B cell (primary cell): ENCODE results near the gene ATRNL1. TPM values are rescaled to one million over a fixed set of nuclear protein-coding genes. Genes with fewer than 3 reads are reported as not detected.

ENCODE experiments used
- ATAC-seq: fragments of 200-7000 bp; cut with Tn5 transposase; one replicate; pipeline ENCODE4 v1.10.0; 2021; ENCODE audit warnings: low read depth, mild to moderate bottlenecking, moderate number of reproducible peaks, moderate library complexity
- CTCF ChIA-PET: fragments of 350-600 bp; sonication (Branson Sonifier 250); formaldehyde crosslinking; loops from one replicate; lab custom pipeline; 2021; ENCODE audit warnings: antibody characterized with exemption, inconsistent platforms; lab: Charles Lee
- POLR2A ChIA-PET: fragments of 350-600 bp; sonication (Branson Sonifier 250); formaldehyde crosslinking; loops from one replicate; lab custom pipeline; 2021; ENCODE audit warnings: antibody characterized with exemption; lab: Charles Lee
- DNase-seq: peaks from one replicate; pipeline ENCODE4 v3.0.0; 2013
- H2AFZ ChIP-seq: 2 replicates; pipeline ENCODE4 v1.6.1; 2012; ENCODE audit warnings: mild to moderate bottlenecking, low read depth, low read length; ENCODE audit not compliant: insufficient read depth, poor library complexity, severe bottlenecking
- H3K27ac ChIP-seq, 2 donors: 1 replicate in 1 of 2; 2 replicates in 1 of 2; pipeline ENCODE4 v1.5.1; 2012 to 2013; ENCODE audit warnings: low read length in 2 of 2, mild to moderate bottlenecking in 2 of 2, moderate library complexity in 1 of 2
- H3K27me3 ChIP-seq, 4 experiments: fragments of 200-600 bp in 1 of 4; sonication (generic) in 1 of 4; replicated peaks in 1 of 4; 1 replicate in 2 of 4; 2 replicates in 2 of 4; pipeline versions ENCODE4 v1.6.1 to v1.7.0; 2013 to 2016; ENCODE audit warnings: low read length in 3 of 4, mild to moderate bottlenecking in 2 of 4, mixed read lengths in 1 of 4, moderate library complexity in 1 of 4; ENCODE audit not compliant: insufficient read depth in 4 of 4, control insufficient read depth in 3 of 4; ENCODE audit errors: control extremely low read depth in 1 of 4
- H3K36me3 ChIP-seq, 2 experiments: replicated peaks in 1 of 2; 1 replicate in 1 of 2; 2 replicates in 1 of 2; pipeline versions ENCODE4 v1.6.1 to v1.7.1; 2013; ENCODE audit warnings: low read length in 1 of 2; ENCODE audit not compliant: insufficient read depth in 2 of 2, control insufficient read depth in 1 of 2; ENCODE audit errors: control extremely low read depth in 1 of 2, extremely low read depth in 1 of 2
- H3K4me1 ChIP-seq, 2 donors: fragments of 200-600 bp in 1 of 2; sonication (generic) in 1 of 2; 1 replicate in 1 of 2; 2 replicates in 1 of 2; pipeline versions ENCODE4 v1.5.1 to v1.6.1; 2013 to 2017; ENCODE audit warnings: low read length in 2 of 2; ENCODE audit not compliant: control insufficient read depth in 2 of 2, insufficient read depth in 2 of 2
- H3K4me2 ChIP-seq: replicated peaks from 2 replicates; pipeline ENCODE3; 2012; ENCODE audit warnings: mild to moderate bottlenecking, low read depth, low read length; ENCODE audit not compliant: poor library complexity, severe bottlenecking
- H3K4me3 ChIP-seq, 5 experiments: fragments of 200-600 bp in 1 of 5; sonication (generic) in 1 of 5; 1 replicate in 3 of 5; 2 replicates in 2 of 5; pipeline versions ENCODE4 v1.5.1 to v1.7.0; 2011 to 2016; ENCODE audit warnings: low read length in 4 of 5, mild to moderate bottlenecking in 4 of 5, low read depth in 2 of 5, control low read depth in 1 of 5, moderate library complexity in 1 of 5; ENCODE audit not compliant: insufficient read depth in 1 of 5; ENCODE audit errors: control extremely low read depth in 1 of 5, extremely low read depth in 1 of 5
- H3K79me2 ChIP-seq: fragments of 200-600 bp; sonication (generic); one replicate; pipeline ENCODE4 v1.6.0; 2016; ENCODE audit warnings: low read length; ENCODE audit not compliant: control insufficient read depth, insufficient read depth
- H3K9ac ChIP-seq: fragments of 200-600 bp; sonication (generic); 2 replicates; pipeline ENCODE4 v1.6.1; 2017; ENCODE audit warnings: mild to moderate bottlenecking, low read length, moderate library complexity
- H3K9me3 ChIP-seq, 3 donors: one replicate each; pipeline versions ENCODE4 v1.6.1 to v1.7.1; 2013; ENCODE audit warnings: low read length in 2 of 3; ENCODE audit not compliant: control insufficient read depth in 2 of 3, insufficient read depth in 1 of 3; ENCODE audit errors: control extremely low read depth in 1 of 3
- H4K20me1 ChIP-seq: 2 replicates; pipeline ENCODE4 v1.6.0; 2012; ENCODE audit warnings: mild to moderate bottlenecking, low read length; ENCODE audit not compliant: insufficient read depth, control insufficient read depth, poor library complexity, severe bottlenecking
- H3K27ac Mint-ChIP-seq: one replicate; pipeline ENCODE4 v1.8.0; 2021; ENCODE audit warnings: mixed read lengths
- H3K27me3 Mint-ChIP-seq: one replicate; pipeline ENCODE4 v1.8.0; 2021; ENCODE audit warnings: mixed read lengths
- H3K4me1 Mint-ChIP-seq: one replicate; pipeline ENCODE4 v1.8.0; 2021; ENCODE audit warnings: mixed read lengths
- H3K4me3 Mint-ChIP-seq: one replicate; pipeline ENCODE4 v1.8.0; 2021; ENCODE audit warnings: mixed read lengths
- H3K9me3 Mint-ChIP-seq: one replicate; pipeline ENCODE4 v1.8.0; 2022; ENCODE audit warnings: mixed read lengths; ENCODE audit not compliant: insufficient read depth
- EZH2 ChIP-seq: IDR thresholded peaks from 2 replicates; pipeline ENCODE4 v1.6.1; 2012; ENCODE audit warnings: borderline replicate concordance, low read depth, mild to moderate bottlenecking, moderate library complexity, low read length; ENCODE audit not compliant: insufficient read depth, poor library complexity, severe bottlenecking
- intact Hi-C: fragments of 100-400 bp; cut with micrococcal nuclease; formaldehyde crosslinking; loops from one replicate; pipeline ENCODE4 v1.10.0; 2022
- polyA plus RNA-seq: library from polyadenylated mRNA; depleted of rRNA; stranded (reverse); fragments of >200 nt; gene quantifications from 2 replicates; pipeline ENCODE4 v1.2.3, GENCODE V29; 2012
- total RNA-seq, 2 donors: library from RNA; stranded (reverse); fragments of 120-200 nt in 1 of 2; gene quantifications; 1 replicate in 1 of 2; 2 replicates in 1 of 2; pipeline versions ENCODE4 v1.2.3 to v1.2.4, GENCODE V29; 2013 to 2022
- TF ChIP-seq, protein P1 (sequence below): fragments of 200-600 bp; IDR thresholded peaks from one replicate; pipeline ENCODE4 v1.8.0; 2022; ENCODE audit warnings: antibody characterized with exemption, mild to moderate bottlenecking

ATRNL1 gene
- total and polyA plus RNA-seq, 2 donors (not counting 1 experiment from before 2014, with no cell fraction given) = 0.24 to 2.2 TPM

DNA sequence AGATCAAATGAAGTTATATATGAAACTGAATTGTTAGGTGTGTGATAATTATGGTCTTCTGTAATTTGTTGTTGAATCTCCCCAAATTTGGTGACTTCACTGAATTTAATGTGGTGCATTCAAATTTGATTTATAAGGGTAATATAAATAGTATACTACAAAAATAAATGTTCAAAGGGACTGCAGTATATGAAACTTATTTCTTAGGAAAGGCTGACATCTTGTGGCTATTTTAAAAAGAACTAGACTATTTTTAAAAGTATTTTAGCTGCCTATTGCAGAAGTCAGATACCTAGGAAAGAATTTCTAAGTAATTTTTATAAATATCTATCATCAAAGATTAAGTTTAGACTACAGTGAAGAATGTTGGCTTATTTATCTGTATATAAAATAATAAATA is 36.6 kb downstream of the ATRNL1 start:
- ChIA-PET CTCF (interaction anchor here (1.0 to 2.7 kb wide), 7 partner anchors 8 to 1331 kb away, joined by 3 to 27 read pairs (median 5); no protein-coding TSS in a partner anchor), POLR2A (no interaction called here)
- intact Hi-C loops = loop anchor here (1.0 to 10.0 kb wide), 3 partner anchors 252 to 1335 kb away; no protein-coding TSS in a partner anchor
- Histone ChIP-seq H3K4me2 (no peak overlapping the region), H3K4me1 (no peaks in the 10 kb centered on the region), H3K27me3 (no peaks in the 10 kb centered on the region), H4K20me1 (no peaks in the 10 kb centered on the region), H3K9me3 (no peaks in the 10 kb centered on the region), H3K9ac (no peak overlapping the region), H3K79me2 (no peaks in the 10 kb centered on the region), H2AFZ (no peak overlapping the region), H3K36me3 (no peaks in the 10 kb centered on the region), H3K4me3 (no peak overlapping the region), H3K27ac (no peak overlapping the region)
- Mint-ChIP-seq H3K4me1 (no peaks in the 10 kb centered on the region), H3K27me3 (peaks cover 7% of the 10 kb centered on the region), H3K4me3 (no peak overlapping the region), H3K27ac (no peak overlapping the region), H3K9me3 (no peaks in the 10 kb centered on the region)
- DNase-seq (peak; percentile 38), ATAC-seq (no peak)
- TF ChIP-seq, protein P1, sequence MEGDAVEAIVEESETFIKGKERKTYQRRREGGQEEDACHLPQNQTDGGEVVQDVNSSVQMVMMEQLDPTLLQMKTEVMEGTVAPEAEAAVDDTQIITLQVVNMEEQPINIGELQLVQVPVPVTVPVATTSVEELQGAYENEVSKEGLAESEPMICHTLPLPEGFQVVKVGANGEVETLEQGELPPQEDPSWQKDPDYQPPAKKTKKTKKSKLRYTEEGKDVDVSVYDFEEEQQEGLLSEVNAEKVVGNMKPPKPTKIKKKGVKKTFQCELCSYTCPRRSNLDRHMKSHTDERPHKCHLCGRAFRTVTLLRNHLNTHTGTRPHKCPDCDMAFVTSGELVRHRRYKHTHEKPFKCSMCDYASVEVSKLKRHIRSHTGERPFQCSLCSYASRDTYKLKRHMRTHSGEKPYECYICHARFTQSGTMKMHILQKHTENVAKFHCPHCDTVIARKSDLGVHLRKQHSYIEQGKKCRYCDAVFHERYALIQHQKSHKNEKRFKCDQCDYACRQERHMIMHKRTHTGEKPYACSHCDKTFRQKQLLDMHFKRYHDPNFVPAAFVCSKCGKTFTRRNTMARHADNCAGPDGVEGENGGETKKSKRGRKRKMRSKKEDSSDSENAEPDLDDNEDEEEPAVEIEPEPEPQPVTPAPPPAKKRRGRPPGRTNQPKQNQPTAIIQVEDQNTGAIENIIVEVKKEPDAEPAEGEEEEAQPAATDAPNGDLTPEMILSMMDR = peak; percentile 63
- no peak for TF ChIP-seq EZH2

DNA sequence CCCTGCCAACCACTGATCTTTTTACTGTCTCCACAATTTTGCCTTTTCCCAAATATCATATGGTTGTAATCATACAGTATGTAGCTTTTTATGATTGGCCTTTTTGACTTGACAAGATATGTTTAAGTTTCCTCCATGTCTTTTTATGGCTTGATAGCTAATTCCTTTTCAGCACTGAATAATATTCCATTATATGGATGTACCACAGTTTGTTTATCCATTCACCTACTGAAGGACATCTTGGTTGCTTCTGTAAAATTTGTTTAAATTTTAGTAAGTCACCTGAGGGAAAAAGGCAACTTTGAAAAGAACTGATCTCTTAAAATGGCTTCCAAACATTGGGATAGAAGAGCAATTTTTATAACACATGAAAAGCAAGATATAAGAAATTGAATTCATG is 43.5 kb downstream of the ATRNL1 start:
- H3K9me3 Mint-ChIP-seq = no peaks in the 10 kb centered on the region
- intact Hi-C loops = no loop called here
- Histone ChIP-seq H3K27ac (no peak overlapping the region), H3K4me2 (no peak overlapping the region), H3K4me1 (no peaks in the 10 kb centered on the region), H3K9me3 (peaks cover 0 to 7% (median 0%) of the 10 kb centered on the region in 3 donors), H3K36me3 (no peaks in the 10 kb centered on the region), H3K9ac (no peak overlapping the region), H3K4me3 (no peak overlapping the region), H2AFZ (no peak overlapping the region), H3K27me3 (no peaks in the 10 kb centered on the region), H4K20me1 (no peaks in the 10 kb centered on the region), H3K79me2 (no peaks in the 10 kb centered on the region)
- TF ChIP-seq, protein P1 = no peak
- TF ChIP-seq EZH2 = no peak
- no peak overlapping the region for H3K27ac Mint-ChIP-seq
- ChIA-PET CTCF (no interaction called here), POLR2A (no interaction called here)
- ATAC-seq = no peak
- H3K27me3 Mint-ChIP-seq = peaks cover 7% of the 10 kb centered on the region
- H3K4me1 Mint-ChIP-seq = no peaks in the 10 kb centered on the region
- H3K4me3 Mint-ChIP-seq = no peak overlapping the region
- no peak for DNase-seq
